22Rv1 (cell line): ENCODE results near the gene C19orf25.

ENCODE experiments used
- CTCF ChIP-seq: fragments of 450-650 bp; IDR thresholded peaks from 2 replicates; pipeline ENCODE4 v1.5.1; 2017; ENCODE audit warnings: mild to moderate bottlenecking
- ZFX ChIP-seq: fragments of 450-650 bp; IDR thresholded peaks from 2 replicates; pipeline ENCODE4 v1.6.1; 2017; ENCODE audit warnings: antibody characterized with exemption, borderline replicate concordance

GRCh38 chr19:1456121-1456900, 22.7 kb downstream of the C19orf25 start:
- TF ChIP-seq CTCF, result no peak
- no peak for TF ChIP-seq ZFX
